CD1c-positive myeloid dendritic cell (primary cell): ENCODE results near the gene MAOA.
"Not testable (repeated sequence)": the region's sequence is repeated elsewhere in the genome, so short reads cannot be mapped to it uniquely, and the experiment has no call there.

Experiments used
- DNase-seq: peaks from one replicate; pipeline ENCODE4 v3.0.0-alpha.2; 2016; ENCODE audit errors: extremely low spot score

MAOA gene

GRCh38 chrX:43663173-43663572 is 7.1 kb downstream of the MAOA start:
- no peak for DNase-seq

- DNase-seq: no peak
Observed at GRCh38 chrX:43664258-43664657, 8.2 kb downstream of the MAOA start.

GRCh38 chrX:43664708-43665107 is 8.6 kb downstream of the MAOA start:
- DNase-seq: no peak

- DNase-seq: no peak
Observed at GRCh38 chrX:43666311-43666912, 10.3 kb downstream of the MAOA start.

DNA sequence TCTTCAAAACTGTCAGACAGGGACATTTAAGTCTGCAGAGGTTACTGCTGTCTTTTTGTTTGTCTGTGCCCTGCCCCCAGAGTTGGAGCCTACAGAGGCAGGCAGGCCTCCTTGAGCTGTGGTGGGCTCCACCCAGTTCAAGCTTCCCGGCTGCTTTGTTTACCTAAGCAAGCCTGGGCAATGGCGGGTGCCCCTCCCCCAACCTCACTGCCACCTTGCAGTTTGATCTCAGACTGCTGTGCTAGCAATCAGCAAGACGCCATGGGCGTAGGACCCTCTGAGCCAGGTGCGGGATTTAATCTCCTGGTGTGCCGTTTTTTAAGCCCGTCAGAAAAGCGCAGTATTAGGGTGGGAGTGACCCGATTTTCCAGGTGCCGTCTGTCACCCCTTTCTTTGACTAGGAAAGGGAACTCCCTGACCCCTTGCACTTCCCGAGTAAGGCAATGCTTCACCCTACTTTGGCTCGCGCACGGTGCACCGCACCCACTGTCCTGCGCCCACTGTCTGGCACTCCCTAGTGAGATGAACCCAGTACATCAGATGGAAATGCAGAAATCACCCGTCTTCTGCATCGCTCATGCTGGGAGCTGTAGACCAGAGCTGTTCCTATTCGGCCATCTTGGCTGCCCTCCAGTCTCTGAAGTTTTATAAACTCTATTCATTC is 20.0 kb downstream of the MAOA start:
- not testable (repeated sequence) for DNase-seq

GRCh38 chrX:43676971-43677572 is 21.0 kb downstream of the MAOA start:
- no peak for DNase-seq

GRCh38 chrX:43677993-43678392 is 21.9 kb downstream of the MAOA start:
- DNase-seq: no peak

- DNase-seq: no peak
Observed at GRCh38 chrX:43679058-43679457, 23.0 kb downstream of the MAOA start.

DNA sequence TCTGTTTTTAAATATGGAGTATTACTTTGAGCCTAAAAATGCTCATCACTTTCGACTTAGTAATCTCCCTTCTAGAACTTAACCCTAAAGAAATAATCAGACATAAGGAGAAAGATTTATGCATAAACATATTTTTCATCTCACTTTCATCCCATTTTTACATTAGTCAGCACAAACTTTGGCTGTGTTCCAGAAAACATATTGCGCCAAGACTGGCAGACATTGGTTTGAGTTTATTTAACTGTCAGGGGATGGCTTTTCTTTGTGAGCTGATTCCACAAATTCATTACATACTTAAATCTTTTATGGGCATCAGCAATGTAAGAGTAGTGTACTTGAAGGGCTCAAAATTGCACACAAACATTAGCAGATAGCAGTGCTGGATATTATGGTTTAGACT is 23.7 kb downstream of the MAOA start:
- DNase-seq: no peak

DNA sequence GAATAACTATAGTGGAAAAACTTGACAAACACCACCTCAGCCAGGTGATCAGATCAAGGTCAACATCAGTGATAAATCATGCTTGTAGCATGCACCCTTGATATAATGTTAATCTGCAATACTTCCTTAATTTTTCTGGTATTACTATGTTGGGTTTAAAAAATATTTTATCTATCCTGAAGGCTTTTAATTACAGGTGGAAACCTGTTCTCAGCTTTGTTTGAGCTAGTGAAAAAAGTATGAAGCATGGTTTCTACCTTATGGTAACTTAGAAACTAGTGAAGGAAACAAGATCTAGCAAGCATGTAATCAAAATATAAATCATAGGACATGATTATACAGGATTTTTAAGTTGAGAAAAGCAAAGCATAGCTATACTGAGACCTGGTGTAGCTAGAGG is 26.6 kb downstream of the MAOA start:
- DNase-seq: no peak

- DNase-seq: no peak
Observed at GRCh38 chrX:43685221-43685620, 29.1 kb downstream of the MAOA start.

DNA sequence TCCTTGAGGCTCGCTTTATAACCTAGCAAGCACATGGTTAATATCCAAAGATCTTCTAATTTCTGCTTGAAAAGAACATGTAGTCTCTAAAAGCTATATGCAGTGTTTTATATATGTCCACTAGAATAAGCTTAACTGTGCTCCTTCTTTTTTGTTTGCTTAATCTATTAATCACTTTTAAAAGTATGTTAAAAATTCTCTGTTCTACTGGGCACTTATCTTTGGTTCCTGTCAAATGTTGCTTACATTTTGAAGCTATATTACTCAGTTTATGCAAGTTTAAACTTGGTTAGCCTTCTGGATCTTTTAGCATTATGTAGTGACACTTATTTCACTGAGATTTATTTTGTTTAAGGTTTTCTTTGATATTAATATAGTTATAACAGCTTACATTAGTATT is 32.5 kb downstream of the MAOA start:
- DNase-seq: no peak

DNA sequence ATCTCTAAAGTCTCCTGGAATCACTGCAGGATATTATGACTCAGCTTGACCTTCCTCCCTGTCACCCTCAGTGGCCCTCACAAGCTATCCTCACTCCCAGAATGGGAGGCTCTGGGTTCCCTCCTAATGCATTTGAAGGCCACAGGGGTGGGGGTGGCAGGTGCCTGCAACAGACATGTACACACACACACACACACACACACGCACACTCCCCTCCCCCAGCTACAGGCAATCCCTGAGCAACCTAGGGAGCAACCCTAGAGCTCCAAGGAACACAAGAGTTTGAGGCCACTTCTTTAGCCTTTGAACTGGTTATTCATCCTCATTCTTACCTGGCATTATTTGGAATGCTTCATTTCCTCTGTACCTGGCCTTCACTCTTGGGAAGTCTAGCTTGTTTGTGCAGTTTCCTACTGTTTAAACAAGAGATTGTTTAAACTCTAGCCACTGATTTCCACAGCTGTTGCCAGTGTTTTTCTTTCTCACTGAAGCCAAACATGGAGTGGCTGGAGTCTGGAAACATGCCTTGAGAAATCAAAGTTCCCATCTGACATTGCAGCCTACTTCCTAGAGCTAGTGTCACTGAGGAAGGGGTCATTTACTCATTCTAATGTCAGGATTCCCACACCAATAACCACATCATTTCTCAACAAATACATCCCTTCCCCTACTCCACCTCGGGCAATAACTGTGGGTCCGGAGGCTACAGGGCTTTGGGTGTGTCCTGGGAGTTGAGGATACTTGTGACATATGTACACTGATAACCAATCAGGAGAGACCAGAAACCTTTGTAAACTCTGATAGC is 37.7 kb downstream of the MAOA start:
- no peak for DNase-seq

- DNase-seq: no peak
Observed at GRCh38 chrX:43699475-43699874, 43.4 kb downstream of the MAOA start.

DNA sequence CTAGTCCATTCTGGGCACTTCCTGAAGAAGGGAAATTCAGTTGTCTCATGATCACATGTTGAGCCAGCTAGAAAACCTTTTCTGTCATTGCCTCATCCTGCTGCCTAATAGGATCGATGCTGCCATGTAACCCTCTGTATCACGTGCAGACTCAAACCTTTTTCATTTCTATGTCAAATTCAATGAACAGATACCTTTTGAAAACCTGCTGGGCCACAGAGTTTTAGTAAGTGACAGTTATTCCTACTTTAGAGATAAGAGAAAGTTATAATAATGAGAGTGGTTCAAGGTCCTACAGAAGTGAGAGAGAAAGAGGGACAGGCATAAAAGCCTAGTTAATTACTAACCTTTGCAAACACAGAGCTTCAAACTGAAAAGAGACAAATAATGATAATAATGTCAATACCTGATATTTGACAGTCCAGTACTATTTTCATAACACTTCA is 46.0 kb downstream of the MAOA start:
- DNase-seq: no peak

DNA sequence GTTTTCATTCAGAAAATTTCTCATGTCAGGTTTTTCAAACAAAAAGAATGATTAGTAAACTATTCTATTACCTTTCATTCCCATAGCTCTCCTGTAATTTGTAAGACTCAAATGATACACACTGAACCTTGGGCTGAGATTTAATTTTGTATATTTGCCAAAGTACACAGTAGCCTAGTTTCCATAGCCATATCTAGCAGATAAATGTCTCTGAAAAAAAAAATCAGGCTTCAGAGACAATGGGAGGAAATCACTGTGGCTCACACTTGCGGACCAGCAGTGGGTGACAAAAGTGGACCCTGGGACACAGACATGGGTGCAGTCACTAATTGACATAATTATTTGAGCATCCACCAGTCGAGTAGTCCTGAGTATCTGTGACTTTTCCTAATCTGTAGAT is 46.6 kb downstream of the MAOA start:
- DNase-seq: no peak

- no peak for DNase-seq
Observed at GRCh38 chrX:43703211-43703791, 47.2 kb downstream of the MAOA start.

DNA sequence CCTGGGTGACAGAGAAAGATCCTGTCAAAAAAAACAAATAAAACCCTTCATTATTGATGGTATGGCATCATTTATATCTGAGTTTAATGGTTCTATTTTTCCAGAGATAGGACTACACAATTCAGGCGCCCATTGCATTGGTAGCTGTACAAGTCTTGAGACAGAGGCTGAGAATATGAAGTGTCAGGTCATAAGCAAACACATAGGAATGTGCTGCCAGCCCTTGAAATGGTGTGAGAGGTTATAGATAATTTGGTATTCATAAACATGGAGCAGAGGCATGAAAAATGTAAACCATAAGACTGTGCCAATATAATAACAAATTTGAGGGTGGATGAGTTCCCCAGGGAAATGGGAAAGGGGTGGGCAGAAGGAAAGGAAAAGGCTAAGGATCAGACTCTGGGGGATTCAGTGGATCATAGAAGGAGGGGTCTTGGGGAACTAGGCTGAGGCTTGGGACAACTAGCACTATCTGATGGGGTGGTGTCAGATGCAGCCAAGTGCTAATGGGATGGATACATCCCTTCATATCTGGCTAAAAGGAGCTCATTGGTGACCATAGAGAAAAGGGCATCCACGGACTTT is 50.8 kb downstream of the MAOA start:
- no peak for DNase-seq

DNA sequence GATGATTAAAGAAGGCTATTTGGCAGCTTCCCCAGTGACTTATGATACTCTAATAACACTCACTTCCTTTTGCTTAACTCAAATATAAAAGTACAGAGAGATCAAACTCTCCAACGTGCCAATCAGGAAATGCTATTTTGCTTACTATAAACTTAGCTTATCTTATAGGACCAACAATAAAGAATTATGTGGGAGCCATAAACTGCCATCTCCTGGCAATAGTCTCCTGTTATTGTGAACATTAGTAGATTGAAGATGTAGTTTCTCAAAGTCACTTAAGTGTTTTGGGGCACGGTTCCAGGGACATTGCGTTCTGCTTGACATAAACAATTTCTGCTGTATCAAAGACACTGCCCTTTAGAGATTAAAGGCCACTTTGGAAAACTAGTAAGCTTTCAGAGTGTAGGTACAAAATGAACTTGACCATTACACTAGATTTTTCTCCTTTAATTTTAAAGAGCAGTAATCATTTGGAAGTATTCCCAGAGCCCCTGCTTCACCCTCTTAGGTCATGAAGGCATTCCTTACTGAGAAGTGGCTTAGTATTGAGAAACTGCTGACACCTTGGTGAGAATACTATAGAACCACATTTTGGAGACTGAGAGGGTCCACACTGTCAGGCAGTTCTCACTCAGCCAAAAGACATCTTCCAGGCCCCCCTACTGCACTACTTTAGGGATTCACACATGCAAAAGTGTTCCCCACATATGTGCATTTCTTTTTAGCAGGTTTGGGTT is 51.9 kb downstream of the MAOA start:
- no peak for DNase-seq

DNA sequence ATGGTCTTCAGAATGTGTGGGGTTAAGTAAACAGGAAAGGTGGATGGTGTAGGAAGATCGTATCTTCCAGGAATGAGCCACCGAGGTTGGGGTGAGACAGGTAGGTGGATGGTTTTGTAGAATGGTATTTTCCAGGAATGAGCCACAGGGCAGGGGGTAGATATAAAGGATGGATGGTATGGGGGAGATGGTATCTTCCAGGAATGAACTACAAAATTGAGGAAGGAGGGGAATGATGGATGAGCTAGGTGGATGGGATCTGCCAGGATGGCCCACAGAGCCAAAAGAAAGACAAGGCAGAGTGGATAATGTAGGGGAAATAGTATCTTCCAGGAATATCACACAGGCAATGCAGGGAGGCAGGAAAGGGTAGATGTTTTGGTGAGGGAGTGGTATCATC is 60.0 kb downstream of the MAOA start:
- DNase-seq: no peak

- DNase-seq: no peak
Observed at GRCh38 chrX:43716696-43717095, 60.6 kb downstream of the MAOA start.
